Stimulated activated CD8-positive, alpha-beta memory T cell treated with anti-CD3 and anti-CD28 coated beads, Interleukin-4, amount 100 ng/mL, for 1 hour (primary cell): ENCODE data around the gene PROM2.
"Not testable (repeated sequence)": the region's sequence is repeated elsewhere in the genome, so short reads cannot be mapped to it uniquely, and the experiment has no call there.

Source experiments
- DNase-seq, 2 donors: peaks; one replicate each; pipeline ENCODE4 v3.0.0-alpha.2; 2020; ENCODE audit warnings: low read depth in 2 of 2, low spot score in 1 of 2

PROM2 gene

GRCh38 chr2:95274291-95275150 is at the start of gene PROM2:
Gene PROM2, plus strand, starts transcription at chr2:95274449. Its CDS starts 137 bp downstream, at chr2:95274586.
- DNase-seq, result no peak

GRCh38 chr2:95225658-95226057 is 48.6 kb upstream of the PROM2 start:
- no peak for DNase-seq

- DNase-seq, result no peak
Observed at GRCh38 chr2:95231723-95232122, 42.5 kb upstream of the PROM2 start.

- DNase-seq, result no peak
Observed at GRCh38 chr2:95232232-95232631, 42.0 kb upstream of the PROM2 start.

- DNase-seq, result no peak
Observed at GRCh38 chr2:95234286-95234785, 39.9 kb upstream of the PROM2 start.

GRCh38 chr2:95234816-95235215 is 39.4 kb upstream of the PROM2 start:
- no peak for DNase-seq

- no peak for DNase-seq
Observed at GRCh38 chr2:95238131-95238530, 36.1 kb upstream of the PROM2 start.

GRCh38 chr2:95240091-95240490 is 34.2 kb upstream of the PROM2 start:
- DNase-seq, result no peak

- DNase-seq, result no peak
Observed at GRCh38 chr2:95240556-95240955, 33.7 kb upstream of the PROM2 start.

GRCh38 chr2:95242084-95242483 is 32.2 kb upstream of the PROM2 start:
- not testable (repeated sequence) for DNase-seq

- DNase-seq, result no peak
Observed at GRCh38 chr2:95258271-95258670, 16.0 kb upstream of the PROM2 start.

GRCh38 chr2:95260028-95261023 is 13.9 kb upstream of the PROM2 start:
- DNase-seq, result no peak

GRCh38 chr2:95261602-95262001 is 12.6 kb upstream of the PROM2 start:
- no peak for DNase-seq

GRCh38 chr2:95262896-95263542 is 11.2 kb upstream of the PROM2 start:
- no peak for DNase-seq

- DNase-seq, result no peak
Observed at GRCh38 chr2:95264624-95265023, 9.6 kb upstream of the PROM2 start.

- DNase-seq, result no peak
Observed at GRCh38 chr2:95265182-95265581, 9.1 kb upstream of the PROM2 start.

- no peak for DNase-seq
Observed at GRCh38 chr2:95266781-95267430, 7.3 kb upstream of the PROM2 start.

GRCh38 chr2:95267458-95268210 is 6.6 kb upstream of the PROM2 start:
- no peak for DNase-seq

- no peak for DNase-seq
Observed at GRCh38 chr2:95268211-95269035, 5.8 kb upstream of the PROM2 start.
